Measurements from ENCODE around the gene SARS1. TPM values are rescaled to one million over a fixed set of nuclear protein-coding genes. Genes with fewer than 3 reads are reported as not detected.

Gene SARS1
- total and polyA plus RNA-seq, 2 of the 8 experiments (the other 6 are each of a cell fraction or from before 2014, with no cell fraction given) = 83.1 to 146 TPM

DNA sequence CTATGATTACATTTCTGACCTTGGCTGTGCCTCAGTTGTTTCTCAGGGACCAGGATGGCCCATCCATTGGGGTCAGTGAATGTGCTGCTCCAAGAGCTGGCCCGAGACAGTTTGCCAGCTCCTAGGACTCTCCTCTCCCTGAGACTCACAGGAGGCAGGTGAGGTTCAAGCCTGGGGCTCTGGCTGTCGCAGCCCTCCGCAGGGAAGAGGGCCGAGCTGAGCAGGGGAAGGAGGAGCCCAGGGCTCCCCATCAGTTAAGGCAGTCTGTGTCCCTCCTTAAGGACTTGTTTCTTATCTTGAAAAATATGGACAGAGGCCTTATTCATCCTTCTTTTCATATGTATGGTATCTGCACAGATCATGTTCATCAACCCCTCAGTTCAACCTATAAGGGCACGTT, 26.6 kb upstream of the SARS1 start:
- ChIA-PET POLR2A (ENCODE audit: partially characterized antibody) (no interaction called here), CTCF (ENCODE audit: partially characterized antibody) (interaction anchor here (0.6 to 32.0 kb wide), 10 partner anchors 9 to 997 kb away, joined by 3 to 651 read pairs (median 4); partner anchors contain the start of gene CELSR2)
- Histone ChIP-seq H4K91ac (replicated peaks; ENCODE audit: insufficient read length, low read length) (no peak overlapping the region), H2BK15ac (ENCODE audit: low read length) (no peak overlapping the region), H3K27ac (ENCODE audit: low read depth, low read length) (no peak overlapping the region), H3K4me3 (ENCODE audit: extremely low read depth in 1 of 4, insufficient read depth in 2 of 4, low read depth in 3 of 4, low read length in 4 of 4) (no peak overlapping the region), H3K79me2 (ENCODE audit: control insufficient read depth in 1 of 2, insufficient read depth in 2 of 2, low read length in 2 of 2) (no peaks in the 10 kb centered on the region), H3K9me3 (ENCODE audit: insufficient read depth in 2 of 2, low read depth in 1 of 2, low read length in 1 of 2) (no peaks in the 10 kb centered on the region), H3K56ac (replicated peaks; ENCODE audit: insufficient read length, low read depth, low read length) (no peak overlapping the region), H3K4me1 (replicated peaks in 1 of 4; ENCODE audit: control insufficient read depth in 3 of 4, insufficient read depth in 4 of 4, low read length in 3 of 4) (peaks cover 0 to 5% (median 1%) of the 10 kb centered on the region in 4 experiments; a peak in 2 of 7 replicates), H2BK5ac (ENCODE audit: low read depth, low read length) (no peak overlapping the region), H3K36me3 (ENCODE audit: control insufficient read depth in 2 of 4, insufficient read depth in 4 of 4, low read length in 3 of 4) (no peaks in the 10 kb centered on the region), H3K9ac (replicated peaks in 1 of 4; ENCODE audit: extremely low read depth in 1 of 4, low read depth in 3 of 4, low read length in 3 of 4) (no peak overlapping the region), H4K8ac (ENCODE audit: extremely low read depth, insufficient read depth, low read length) (no peak overlapping the region), H3K14ac (ENCODE audit: insufficient read length) (no peak overlapping the region), H2AFZ (ENCODE audit: low read length) (no peak overlapping the region), H3K79me1 (ENCODE audit: low read depth, low read length) (no peaks in the 10 kb centered on the region), H4K5ac (ENCODE audit: insufficient read length, low read depth, low read length) (no peak overlapping the region), H3K23me2 (ENCODE audit: low read depth, low read length) (no peaks in the 10 kb centered on the region; the same call in 1 of the 2 replicates), H2BK20ac (ENCODE audit: low read length) (no peak overlapping the region), H2BK12ac (ENCODE audit: low read depth, low read length) (no peak overlapping the region), H3K4me2 (ENCODE audit: insufficient read depth in 1 of 2, low read depth in 2 of 2, low read length in 2 of 2) (no peak overlapping the region), H3K23ac (ENCODE audit: insufficient read length) (no peak overlapping the region), H3K4ac (replicated peaks; ENCODE audit: insufficient read length, low read depth, low read length) (no peak overlapping the region), H2AK5ac (ENCODE audit: low read depth, low read length) (no peak overlapping the region), H3K27me3 (replicated peaks in 1 of 4; ENCODE audit: control insufficient read depth in 3 of 4, extremely low read depth in 1 of 4, insufficient read depth in 3 of 4, low read length in 3 of 4) (no peaks in the 10 kb centered on the region), H2BK120ac (replicated peaks; ENCODE audit: low read depth, low read length) (no peak overlapping the region), H4K20me1 (replicated peaks in 1 of 2; ENCODE audit: control insufficient read depth in 1 of 2, insufficient read depth in 2 of 2, low read length in 2 of 2) (no peaks in the 10 kb centered on the region), H3K18ac (ENCODE audit: extremely low read depth, low read length) (no peak overlapping the region)
- no peak for TF ChIP-seq POLR2AphosphoS5 (IDR thresholded peaks at IDR 0.05; ENCODE audit: low read depth, low read length)
- TF ChIP-seq KDM5A (IDR thresholded peaks at IDR 0.05; ENCODE audit: low read length) = no peak
- TF ChIP-seq SAP30 (IDR thresholded peaks at IDR 0.05; ENCODE audit: insufficient read depth, insufficient replicate concordance, low read length) = no peak
- no peak for TF ChIP-seq TAF1 (IDR thresholded peaks at IDR 0.05; ENCODE audit: low read depth, low read length)
- no peak for TF ChIP-seq POLR2A (IDR thresholded peaks at IDR 0.05; ENCODE audit: control extremely low read depth in 1 of 2, low read depth in 2 of 2, low read length in 2 of 2)
- TF ChIP-seq, protein P1, sequence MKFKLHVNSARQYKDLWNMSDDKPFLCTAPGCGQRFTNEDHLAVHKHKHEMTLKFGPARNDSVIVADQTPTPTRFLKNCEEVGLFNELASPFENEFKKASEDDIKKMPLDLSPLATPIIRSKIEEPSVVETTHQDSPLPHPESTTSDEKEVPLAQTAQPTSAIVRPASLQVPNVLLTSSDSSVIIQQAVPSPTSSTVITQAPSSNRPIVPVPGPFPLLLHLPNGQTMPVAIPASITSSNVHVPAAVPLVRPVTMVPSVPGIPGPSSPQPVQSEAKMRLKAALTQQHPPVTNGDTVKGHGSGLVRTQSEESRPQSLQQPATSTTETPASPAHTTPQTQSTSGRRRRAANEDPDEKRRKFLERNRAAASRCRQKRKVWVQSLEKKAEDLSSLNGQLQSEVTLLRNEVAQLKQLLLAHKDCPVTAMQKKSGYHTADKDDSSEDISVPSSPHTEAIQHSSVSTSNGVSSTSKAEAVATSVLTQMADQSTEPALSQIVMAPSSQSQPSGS (IDR thresholded peaks at IDR 0.05; ENCODE audit: low read length) = no peak
- DNase-seq (ENCODE audit: low read depth in 1 of 2, low spot score in 2 of 2) (no peak), FAIRE-seq (no peak)
- WGBS, 2 experiments (ENCODE audit: extremely low coverage in 1 of 2, insufficient coverage in 1 of 2, insufficient read length in 1 of 2, insufficient replicate concordance in 2 of 2, low coverage in 1 of 2, low lambda C conversion rate in 2 of 2, missing lambda C conversion rate in 1 of 2) = 82% methylated on average over 5 of the region's 5 CpGs; no CpG with 5 or more reads in 1 of the 2 experiments
